HCEC 1CT (cell line): ENCODE data around the gene PDE4D.

Source experiments
- DNase-seq: peaks from one replicate; pipeline ENCODE4 v3.0.0-alpha.2; 2017

PDE4D gene

GRCh38 chr5:58933891-58934628 is 959.5 kb downstream of the PDE4D start:
- DNase-seq = no peak

GRCh38 chr5:58932057-58932612 is 961.4 kb downstream of the PDE4D start:
- DNase-seq = no peak

- no peak for DNase-seq
Measured at GRCh38 chr5:58930520-58930919, 963.0 kb downstream of the PDE4D start.

- no peak for DNase-seq
Measured at GRCh38 chr5:58929726-58930125, 963.8 kb downstream of the PDE4D start.

- DNase-seq = no peak
Measured at GRCh38 chr5:58927938-58928337, 965.6 kb downstream of the PDE4D start.

- DNase-seq = no peak
Measured at GRCh38 chr5:58927181-58927580, 966.3 kb downstream of the PDE4D start.

GRCh38 chr5:58926541-58926935 is 967.0 kb downstream of the PDE4D start:
- no peak for DNase-seq

GRCh38 chr5:58925627-58926540 is 967.6 kb downstream of the PDE4D start:
- no peak for DNase-seq

GRCh38 chr5:58924306-58924705 is 969.2 kb downstream of the PDE4D start:
- no peak for DNase-seq

GRCh38 chr5:58923355-58923754 is 970.2 kb downstream of the PDE4D start:
- no peak for DNase-seq

GRCh38 chr5:58922461-58923171 is 970.9 kb downstream of the PDE4D start:
- no peak for DNase-seq

- DNase-seq = peak; percentile 5
Measured at GRCh38 chr5:58921159-58921558, 972.4 kb downstream of the PDE4D start.

GRCh38 chr5:58919833-58920232 is 973.7 kb downstream of the PDE4D start:
- DNase-seq = no peak
